Activated T-cell treated with anti-CD3 and anti-CD28 coated beads, Interleukin-2, amount 50 U/mL, for 72 hours (primary cell): Measurements from ENCODE around the gene SMTNL1. TPM values are rescaled to one million over a fixed set of nuclear protein-coding genes. Genes with fewer than 3 reads are reported as not detected.
"Not testable (repeated sequence)": the region's sequence is repeated elsewhere in the genome, so short reads cannot be mapped to it uniquely, and the experiment has no call there.

Experiments used
- ATAC-seq, 2 donors: fragments of 150-1000 bp; cut with Tn5 transposase; replicated peaks in 1 of 2; 2 replicates each; pipeline ENCODE4 v1.10.0; 2021; ENCODE audit warnings: moderate library complexity in 2 of 2, mild to moderate bottlenecking in 1 of 2
- DNase-seq, 2 donors: peaks; one replicate each; pipeline ENCODE4 v3.0.0; 2021 to 2022; ENCODE audit warnings: mixed read lengths in 1 of 2
- H3K27ac Mint-ChIP-seq: one replicate; pipeline ENCODE4 v1.8.0; 2022; ENCODE audit warnings: mild to moderate bottlenecking, moderate library complexity, mixed read lengths
- H3K27me3 Mint-ChIP-seq: one replicate; pipeline ENCODE4 v1.8.0; 2022; ENCODE audit warnings: low read depth, mixed read lengths
- H3K36me3 Mint-ChIP-seq, 2 donors: one replicate each; pipeline ENCODE4 v1.8.0; 2022; ENCODE audit warnings: mixed read lengths in 2 of 2, mild to moderate bottlenecking in 1 of 2; ENCODE audit not compliant: insufficient read depth in 2 of 2
- H3K4me1 Mint-ChIP-seq: one replicate; pipeline ENCODE4 v1.8.0; 2022; ENCODE audit warnings: low read depth, mixed read lengths
- H3K4me3 Mint-ChIP-seq, 2 donors: one replicate each; pipeline ENCODE4 v1.8.0; 2022; ENCODE audit warnings: mild to moderate bottlenecking in 2 of 2, mixed read lengths in 2 of 2, moderate library complexity in 2 of 2
- H3K9me3 Mint-ChIP-seq, 2 donors: one replicate each; pipeline ENCODE4 v1.8.0; 2022; ENCODE audit warnings: mixed read lengths in 2 of 2
- total RNA-seq, 2 donors: library from RNA; stranded (reverse); gene quantifications; one replicate each; pipeline ENCODE4 v1.2.3, GENCODE V29; 2022

The SMTNL1 gene
- total RNA-seq, 2 donors from 2014 or later, result not detected

- H3K36me3 Mint-ChIP-seq, result peaks cover 2 to 6% of the 10 kb centered on the region in 2 donors
- H3K4me3 Mint-ChIP-seq, result peak overlapping the region; percentile 98 to 100
- H3K27me3 Mint-ChIP-seq, result no peaks in the 10 kb centered on the region
- peak overlapping the region; percentile 96 for H3K27ac Mint-ChIP-seq
- DNase-seq (peak; percentile 65 to 70), ATAC-seq (peak; percentile 65 to 67)
- H3K4me1 Mint-ChIP-seq, result peaks cover 33% of the 10 kb centered on the region
- no peaks in the 10 kb centered on the region for H3K9me3 Mint-ChIP-seq
Measured at GRCh38 chr11:57514538-57515331, 22.7 kb upstream of the SMTNL1 start.

- ATAC-seq, result peak; percentile 62 to 64
- peaks cover 2 to 6% of the 10 kb centered on the region in 2 donors for H3K36me3 Mint-ChIP-seq
- peak within 1 kb of the TSS; percentile 98 to 100 for H3K4me3 Mint-ChIP-seq
Measured at GRCh38 chr11:57515332-57516060, 21.9 kb upstream of the SMTNL1 start, which contains the start of gene SLC43A1. TSS of gene SLC43A1 (minus strand) at chr11:57515702. CDS start at chr11:57514111, 1,591 bp downstream.

GRCh38 chr11:57516061-57516443 lies 21.3 kb upstream of the SMTNL1 start:
- DNase-seq (no peak), ATAC-seq (no peak)
- Mint-ChIP-seq H3K36me3 (peaks cover 2 to 6% of the 10 kb centered on the region in 2 donors), H3K27me3 (no peaks in the 10 kb centered on the region), H3K4me3 (peak overlapping the region; percentile 98 to 100), H3K27ac (peak overlapping the region; percentile 90), H3K4me1 (peaks cover 33% of the 10 kb centered on the region), H3K9me3 (no peaks in the 10 kb centered on the region)

More at GRCh38 chr11:57515332-57516060, 21.9 kb upstream of the SMTNL1 start, which contains the start of gene SLC43A1:
- peak within 1 kb of the TSS; percentile 96 for H3K27ac Mint-ChIP-seq
- peaks cover 33% of the 10 kb centered on the region for H3K4me1 Mint-ChIP-seq
- H3K9me3 Mint-ChIP-seq, result no peaks in the 10 kb centered on the region
- peak; percentile 55 to 62 for DNase-seq
- no peaks in the 10 kb centered on the region for H3K27me3 Mint-ChIP-seq

GRCh38 chr11:57521116-57521515 lies 16.3 kb upstream of the SMTNL1 start:
- no peak for DNase-seq
- Mint-ChIP-seq H3K4me1 (peaks cover 11% of the 10 kb centered on the region), H3K4me3 (no peak overlapping the region), H3K9me3 (peaks cover 0 to 2% of the 10 kb centered on the region in 2 donors), H3K27ac (no peak overlapping the region), H3K27me3 (no peaks in the 10 kb centered on the region), H3K36me3 (peaks cover 3 to 5% of the 10 kb centered on the region in 2 donors)
- ATAC-seq, result no peak

- H3K9me3 Mint-ChIP-seq, result peaks cover 0 to 2% of the 10 kb centered on the region in 2 donors
- no peak overlapping the region for H3K4me3 Mint-ChIP-seq
- no peak for ATAC-seq
Measured at GRCh38 chr11:57523419-57523818, 14.0 kb upstream of the SMTNL1 start.

GRCh38 chr11:57527056-57527631 lies 10.3 kb upstream of the SMTNL1 start:
- Mint-ChIP-seq H3K27ac (peak overlapping the region; percentile 64), H3K36me3 (peaks cover 9 to 21% of the 10 kb centered on the region in 2 donors), H3K4me1 (peaks cover 51% of the 10 kb centered on the region), H3K27me3 (no peaks in the 10 kb centered on the region), H3K9me3 (peaks cover 0 to 2% of the 10 kb centered on the region in 2 donors), H3K4me3 (no peak overlapping the region)
- no peak for ATAC-seq
- DNase-seq, result peak; percentile 74 to 76

More at GRCh38 chr11:57523419-57523818, 14.0 kb upstream of the SMTNL1 start:
- no peak for DNase-seq
- H3K36me3 Mint-ChIP-seq, result peaks cover 3 to 12% of the 10 kb centered on the region in 2 donors
- H3K27me3 Mint-ChIP-seq, result no peaks in the 10 kb centered on the region
- no peak overlapping the region for H3K27ac Mint-ChIP-seq
- H3K4me1 Mint-ChIP-seq, result peaks cover 23% of the 10 kb centered on the region

GRCh38 chr11:57529012-57529411 lies 8.4 kb upstream of the SMTNL1 start:
- H3K4me3 Mint-ChIP-seq, result peak overlapping the region; percentile 15 to 40
- ATAC-seq (no peak), DNase-seq (no peak)
- H3K27me3 Mint-ChIP-seq, result no peaks in the 10 kb centered on the region
- H3K4me1 Mint-ChIP-seq, result peaks cover 51% of the 10 kb centered on the region
- H3K27ac Mint-ChIP-seq, result peak overlapping the region; percentile 64
- peaks cover 0 to 2% of the 10 kb centered on the region in 2 donors for H3K9me3 Mint-ChIP-seq
- H3K36me3 Mint-ChIP-seq, result peaks cover 11 to 21% of the 10 kb centered on the region in 2 donors

GRCh38 chr11:57530215-57530595 lies 7.2 kb upstream of the SMTNL1 start:
- peak in 1 of 2 donors; percentile 1 for ATAC-seq
- Mint-ChIP-seq H3K27me3 (no peaks in the 10 kb centered on the region), H3K4me3 (peak overlapping the region; percentile 88 to 98), H3K36me3 (peaks cover 8 to 17% of the 10 kb centered on the region in 2 donors), H3K9me3 (no peaks in the 10 kb centered on the region), H3K4me1 (peaks cover 46% of the 10 kb centered on the region), H3K27ac (peak overlapping the region; percentile 98)
- peak in 1 of 2 donors; percentile 20 for DNase-seq

- Mint-ChIP-seq H3K9me3 (no peaks in the 10 kb centered on the region), H3K27ac (peak within 1 kb of the TSS; percentile 98), H3K4me3 (peak within 1 kb of the TSS; percentile 88 to 98), H3K27me3 (no peaks in the 10 kb centered on the region), H3K4me1 (peaks cover 46% of the 10 kb centered on the region), H3K36me3 (peaks cover 8 to 17% of the 10 kb centered on the region in 2 donors)
- peak; percentile 97 to 98 for ATAC-seq
- DNase-seq, result peak; percentile 92 to 95
Measured at GRCh38 chr11:57530596-57531507, 6.5 kb upstream of the SMTNL1 start, which contains the start of gene TIMM10. TSS of gene TIMM10 (minus strand) at chr11:57530754. CDS start at chr11:57530189, 565 bp downstream.

GRCh38 chr11:57534449-57534848 lies 2.9 kb upstream of the SMTNL1 start:
- ATAC-seq, H3K36me3 Mint-ChIP-seq, H3K27ac Mint-ChIP-seq, H3K27me3 Mint-ChIP-seq, H3K9me3 Mint-ChIP-seq, H3K4me3 Mint-ChIP-seq, DNase-seq: not testable (repeated sequence)
- peaks cover 18% of the 10 kb centered on the region for H3K4me1 Mint-ChIP-seq

- Mint-ChIP-seq H3K9me3 (no peaks in the 10 kb centered on the region), H3K4me3 (no peak overlapping the region), H3K27ac (no peak overlapping the region), H3K36me3 (peaks cover 2 to 4% of the 10 kb centered on the region in 2 donors), H3K4me1 (no peaks in the 10 kb centered on the region), H3K27me3 (no peaks in the 10 kb centered on the region)
- ATAC-seq, result no peak
- DNase-seq, result no peak
Measured at GRCh38 chr11:57539342-57539741, 1.9 kb downstream of the SMTNL1 start.

GRCh38 chr11:57541169-57541568 lies 3.8 kb downstream of the SMTNL1 start:
- H3K4me3 Mint-ChIP-seq, result no peak overlapping the region
- no peak overlapping the region for H3K27ac Mint-ChIP-seq
- ATAC-seq (no peak), DNase-seq (no peak)
- H3K9me3 Mint-ChIP-seq, result no peaks in the 10 kb centered on the region
- H3K36me3 Mint-ChIP-seq, result peaks cover 1 to 2% of the 10 kb centered on the region in 2 donors
- H3K4me1 Mint-ChIP-seq, result no peaks in the 10 kb centered on the region
- no peaks in the 10 kb centered on the region for H3K27me3 Mint-ChIP-seq
